GM21447 (cell line): Measurements from ENCODE around the gene CNBD2.
A peak's percentile ranks its signal among the peaks of the same experiment; 100 is the strongest.
"Not testable (repeated sequence)": the region's sequence is repeated elsewhere in the genome, so short reads cannot be mapped to it uniquely, and the experiment has no call there.

Source experiments
- ATAC-seq: cut with Tn5 transposase; IDR thresholded peaks from one replicate; pipeline ENCODE4 v1.9.1; 2021; ENCODE audit not compliant: unreplicated experiment

CNBD2 gene

DNA sequence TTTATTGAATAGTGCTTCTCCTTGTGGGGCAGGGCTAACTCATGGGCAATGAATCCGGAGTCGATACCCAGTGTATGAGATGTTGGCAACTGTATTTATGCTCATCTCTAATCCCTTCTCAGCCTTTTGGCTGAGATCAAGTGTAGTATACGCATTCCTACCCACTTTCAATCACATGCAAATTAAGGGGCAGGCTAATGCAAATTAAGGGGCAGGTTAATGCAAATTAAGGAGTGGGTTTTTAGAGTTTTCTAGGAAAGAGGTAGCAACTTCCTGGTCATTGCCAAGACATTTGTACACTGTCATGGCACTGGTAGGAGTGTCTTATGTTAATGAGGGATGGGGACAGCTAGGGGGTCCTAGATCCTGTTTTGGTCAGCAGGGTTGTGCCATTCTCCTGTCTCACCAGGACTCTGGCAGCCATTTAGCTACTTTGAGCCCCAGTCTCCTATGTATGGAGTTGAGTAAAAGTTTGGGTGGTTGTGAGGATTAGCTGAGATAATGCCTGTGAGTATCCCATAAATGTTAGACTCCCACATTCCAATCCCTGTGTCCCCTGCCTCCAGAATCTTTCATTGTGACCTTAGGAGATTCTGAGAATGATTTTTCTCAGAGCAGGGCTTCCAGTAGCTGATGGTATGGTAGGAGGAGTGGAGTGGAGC is at the start of gene CNBD2:
TSS of gene CNBD2 (plus strand) at position 612 of the 662 bp plus-strand sequence. CDS start 173 bp downstream, outside the sequence.
- ATAC-seq: no peak

- ATAC-seq: no peak
Observed at GRCh38 chr20:35920523-35920922, 47.9 kb upstream of the CNBD2 start.

DNA sequence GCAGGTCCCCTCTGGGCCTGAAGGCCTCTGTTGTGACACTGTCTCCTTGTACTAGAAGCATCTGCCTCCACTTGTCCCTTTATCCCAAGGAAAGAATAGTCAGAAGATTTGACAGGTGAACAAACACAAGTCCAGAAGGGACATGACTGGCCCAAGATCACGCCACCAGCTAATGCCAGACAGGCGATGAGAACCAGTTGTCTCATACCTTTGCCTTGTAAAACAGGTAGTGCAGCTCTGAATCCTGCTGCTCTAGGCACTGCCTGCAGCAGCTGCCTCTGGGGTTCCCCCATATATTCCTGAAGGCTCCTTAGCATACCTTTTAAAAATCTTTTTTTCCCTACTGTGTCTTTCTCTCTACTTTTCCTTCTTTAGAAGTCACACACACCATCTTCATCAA is 39.1 kb upstream of the CNBD2 start:
- ATAC-seq: no peak

GRCh38 chr20:35934050-35934449 is 34.3 kb upstream of the CNBD2 start:
- ATAC-seq: no peak

- no peak for ATAC-seq
Observed at GRCh38 chr20:35939264-35939663, 29.1 kb upstream of the CNBD2 start.

DNA sequence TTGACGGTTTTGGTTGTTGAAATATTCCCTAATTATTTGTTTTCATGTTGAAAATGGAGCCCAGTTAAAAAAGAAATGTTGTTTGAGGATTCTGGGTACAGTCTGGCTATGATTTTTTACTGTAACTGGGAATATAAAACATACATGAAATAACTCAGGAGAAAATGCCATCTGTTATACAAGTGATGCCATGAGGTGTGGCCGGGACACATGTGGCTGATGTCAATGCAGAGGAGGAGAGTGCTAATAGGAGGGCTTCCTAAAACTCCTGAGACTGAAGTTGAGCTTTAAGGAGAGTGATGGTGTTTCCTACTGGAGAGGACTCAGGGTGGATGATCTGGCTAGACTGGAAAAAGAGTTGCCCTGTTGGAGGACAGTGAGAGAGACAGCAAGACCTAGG is 26.8 kb upstream of the CNBD2 start:
- ATAC-seq: no peak

GRCh38 chr20:35942243-35942642 is 26.1 kb upstream of the CNBD2 start:
- no peak for ATAC-seq

- no peak for ATAC-seq
Observed at GRCh38 chr20:35947489-35947888, 20.9 kb upstream of the CNBD2 start.

DNA sequence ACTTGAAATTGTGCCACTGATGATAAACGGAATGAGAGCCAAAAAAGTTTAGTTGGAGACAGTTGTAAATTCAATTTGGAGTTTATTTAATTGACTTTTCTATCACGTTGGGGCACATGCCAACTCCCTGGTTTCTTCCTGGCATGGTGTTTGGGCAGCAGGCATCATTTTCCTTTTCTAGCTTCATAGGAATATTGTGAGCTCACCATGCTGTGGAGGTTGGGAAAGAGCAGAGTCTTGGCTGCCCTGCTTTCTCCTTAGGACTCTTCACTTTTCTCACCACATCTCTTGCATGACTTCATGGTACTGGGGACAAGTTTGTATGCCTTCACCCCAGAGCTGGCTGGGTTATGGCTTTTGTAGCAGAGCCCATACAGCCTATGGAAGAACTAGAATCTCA is 20.5 kb upstream of the CNBD2 start:
- no peak for ATAC-seq

- ATAC-seq: no peak
Observed at GRCh38 chr20:35950093-35950492, 18.3 kb upstream of the CNBD2 start.

DNA sequence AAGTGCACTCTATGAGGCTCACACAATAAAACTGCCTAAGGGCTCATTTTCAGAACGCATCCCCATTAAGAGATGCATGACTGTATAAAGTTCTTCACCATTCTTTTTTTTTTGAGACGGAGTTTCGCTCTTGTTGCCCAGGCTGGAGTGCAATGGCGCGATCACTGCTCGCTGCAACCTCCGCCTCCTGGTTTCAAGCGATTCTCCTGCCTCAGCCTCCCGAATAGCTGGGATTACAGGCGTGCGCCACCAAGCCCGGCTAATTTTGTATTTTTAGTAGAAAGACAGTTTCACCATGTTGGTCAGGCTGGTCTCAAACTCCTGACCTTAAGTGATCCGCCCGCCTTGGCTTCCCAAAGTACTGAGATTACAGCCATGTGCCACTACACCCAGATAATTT is 16.3 kb upstream of the CNBD2 start:
- not testable (repeated sequence) for ATAC-seq

GRCh38 chr20:35952480-35953386 is 15.7 kb upstream of the CNBD2 start:
- no peak for ATAC-seq

GRCh38 chr20:35953387-35954199 is 14.8 kb upstream of the CNBD2 start:
- ATAC-seq: peak; percentile 21

DNA sequence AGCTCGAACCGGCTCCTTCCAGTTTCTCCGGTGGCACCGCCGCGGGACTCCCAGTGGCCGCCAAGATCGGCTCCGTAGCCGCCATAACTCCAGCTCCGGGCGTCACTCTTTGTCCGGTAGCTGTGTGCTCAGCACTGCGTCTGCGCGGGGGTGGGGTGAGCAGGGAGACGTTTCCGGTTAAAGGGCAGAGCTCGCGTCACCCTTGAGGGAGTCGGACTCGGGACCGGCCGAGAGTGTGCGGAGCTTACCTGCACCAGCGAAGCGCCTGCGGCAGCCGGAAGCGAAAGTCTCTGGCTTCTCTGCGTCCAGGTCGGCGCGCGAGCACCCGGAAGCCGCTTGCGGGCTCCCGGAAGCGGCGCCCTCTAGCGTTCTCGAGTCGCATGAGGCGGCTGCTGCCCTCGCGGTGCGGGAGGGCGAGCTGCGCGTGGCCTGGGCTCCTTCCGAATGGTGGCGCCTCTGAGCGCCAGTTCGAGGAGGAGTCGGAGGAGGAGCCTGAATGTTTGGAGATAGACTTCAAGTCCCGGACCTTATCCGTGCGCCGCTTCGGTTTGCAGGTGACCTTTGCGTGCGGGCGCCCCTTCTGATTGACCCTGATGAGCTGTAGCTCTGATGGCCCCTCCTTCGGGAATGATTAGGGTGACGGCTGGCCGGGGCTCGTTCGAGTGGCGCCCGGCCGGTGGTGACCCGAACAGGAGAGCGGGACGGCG is 14.0 kb upstream of the CNBD2 start, which contains the start of gene SCAND1:
TSS of gene SCAND1 (minus strand) at position 303 of the 707 bp plus-strand sequence. CDS start at position 85, 218 bp downstream.
- ATAC-seq: peak; percentile 88

DNA sequence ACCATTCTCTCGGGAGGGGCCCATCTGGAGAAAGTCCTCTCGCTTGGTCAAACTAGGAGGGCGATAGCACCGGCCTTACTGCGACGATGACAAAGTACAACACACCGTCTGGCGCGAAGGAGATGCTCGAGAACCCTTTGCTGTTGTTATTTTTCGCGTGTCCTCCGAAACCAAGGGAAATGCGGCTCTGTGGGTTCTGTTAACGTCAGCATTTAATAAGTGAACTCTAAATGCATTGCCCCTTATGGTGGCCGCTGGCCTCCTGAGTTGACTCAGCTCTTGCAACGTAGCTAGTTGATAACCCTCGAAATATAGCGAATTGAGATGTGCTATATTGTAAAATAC is 13.5 kb upstream of the CNBD2 start:
- no peak for ATAC-seq

DNA sequence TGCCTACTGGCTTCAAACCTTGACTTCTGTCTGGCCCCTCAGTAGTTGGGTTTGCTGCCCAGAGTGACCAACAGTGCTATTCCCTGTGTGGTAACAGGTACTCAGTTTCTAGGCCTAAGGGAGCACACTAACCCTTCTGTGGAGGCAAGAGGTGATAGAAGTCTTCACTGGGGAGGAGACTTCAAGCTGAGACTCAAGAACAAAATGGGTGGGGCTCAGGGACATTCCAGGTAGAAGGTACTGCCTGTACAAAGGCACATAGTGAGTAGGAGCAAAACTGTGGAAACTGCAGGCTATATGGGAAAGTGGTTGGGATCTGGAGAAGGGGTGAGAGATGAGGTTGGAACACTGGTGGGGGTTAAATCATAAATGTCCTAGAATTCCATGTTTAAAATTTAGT is 11.8 kb upstream of the CNBD2 start:
- ATAC-seq: no peak

- not testable (repeated sequence) for ATAC-seq
Observed at GRCh38 chr20:35959291-35959690, 9.1 kb upstream of the CNBD2 start.

DNA sequence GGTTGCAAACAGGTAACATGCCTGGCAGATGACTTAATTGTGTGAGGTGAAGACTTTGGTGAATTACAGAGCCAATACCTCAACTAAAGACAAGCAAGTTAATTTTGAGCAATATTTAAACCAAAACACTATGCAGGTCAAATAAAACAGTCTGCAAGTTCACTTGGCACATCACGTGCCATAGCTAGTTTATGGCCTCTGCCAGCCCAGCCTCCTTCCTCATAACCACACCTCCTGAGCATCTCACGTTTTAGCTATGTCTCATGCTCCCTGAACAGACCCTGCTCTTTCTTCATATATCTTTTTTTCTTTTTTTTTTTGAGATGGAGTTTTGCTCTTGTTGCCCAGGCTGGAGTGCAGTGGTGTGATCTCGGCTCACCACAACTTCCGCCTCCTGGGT is 4.5 kb upstream of the CNBD2 start:
- no peak for ATAC-seq

DNA sequence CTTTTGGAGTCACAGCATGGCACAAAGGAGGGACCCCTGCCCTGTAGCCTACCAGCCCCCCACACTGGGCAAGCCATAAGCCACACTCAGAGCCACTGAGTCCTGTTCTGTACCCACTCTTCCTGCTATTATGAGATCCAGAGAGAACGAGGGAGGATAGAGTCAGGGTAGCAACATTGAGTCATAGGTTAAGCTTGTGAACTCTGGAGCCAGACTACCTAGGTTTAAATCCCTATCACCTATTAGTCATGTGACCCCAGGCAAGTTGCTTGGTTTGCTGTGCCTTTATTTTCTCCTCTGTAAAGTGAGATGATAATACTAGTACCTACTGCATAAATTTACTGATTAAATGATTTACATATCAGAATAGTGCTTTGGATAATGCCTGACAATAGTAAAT is 540 bp downstream of the CNBD2 start:
- ATAC-seq: no peak

DNA sequence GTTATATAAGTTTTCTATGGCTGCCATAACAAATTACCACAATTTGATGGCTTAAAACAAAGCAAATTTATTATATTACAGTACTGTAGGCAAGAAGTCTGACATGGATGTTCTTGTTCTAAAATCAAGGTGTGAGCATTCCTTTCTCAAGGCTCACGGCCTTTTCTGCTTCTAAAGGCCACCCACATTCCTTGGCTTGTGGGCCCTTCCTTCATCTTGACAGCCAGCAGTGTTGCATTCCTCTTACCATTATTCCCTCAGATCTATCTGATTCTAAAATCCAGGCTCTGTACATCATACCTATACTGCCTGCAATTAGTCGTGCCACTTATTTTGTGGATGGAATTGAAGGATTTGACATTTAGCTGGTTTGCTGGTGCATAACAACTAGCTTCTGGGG is 3.6 kb downstream of the CNBD2 start:
- no peak for ATAC-seq

DNA sequence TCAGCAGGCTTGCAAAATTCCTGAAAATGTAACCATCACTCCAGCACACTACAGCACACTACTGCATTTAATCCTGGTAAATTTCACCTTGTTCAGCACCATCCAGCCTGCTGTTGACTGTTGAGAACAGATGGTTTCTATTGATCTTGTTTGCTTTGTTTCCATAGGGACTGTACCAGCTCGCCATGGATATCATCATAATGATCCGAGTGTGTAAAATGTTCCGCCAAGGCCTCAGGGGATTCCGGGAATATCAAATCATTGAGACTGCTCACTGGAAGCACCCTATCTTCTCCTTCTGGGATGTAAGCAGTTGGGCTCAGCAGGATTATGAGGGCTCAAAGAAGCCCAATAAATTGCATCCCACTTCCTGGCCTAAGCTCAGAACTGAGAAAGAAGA is 4.1 kb downstream of the CNBD2 start:
- ATAC-seq: no peak
